Activated T-cell treated with anti-CD3 and anti-CD28 coated beads for 4 hours (primary cell): ENCODE measurements around the gene PDZRN4.
"Not testable (repeated sequence)": the region's sequence is repeated elsewhere in the genome, so short reads cannot be mapped to it uniquely, and the experiment has no call there.

Experiments
- DNase-seq: peaks from one replicate; pipeline ENCODE4 v3.0.0-alpha.2; 2020

PDZRN4 gene

DNA sequence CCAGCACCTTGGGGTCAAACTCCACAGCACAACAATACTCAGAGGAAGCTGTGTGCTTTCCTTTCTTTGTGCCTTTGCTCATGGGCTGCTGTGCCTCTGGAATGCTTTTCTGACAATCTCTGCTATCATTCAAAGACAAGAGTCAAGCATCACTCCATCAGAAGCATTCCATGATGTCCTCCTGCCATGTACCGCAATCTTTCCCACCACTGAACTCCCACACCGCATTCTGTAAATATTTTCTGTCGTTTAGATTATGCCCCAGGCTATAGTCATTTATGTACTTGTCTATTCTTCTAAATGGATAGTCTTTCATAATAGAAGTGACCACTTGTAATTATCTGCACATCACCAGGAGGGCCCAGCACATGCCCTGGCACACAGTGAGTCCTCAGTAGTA, 327.8 kb downstream of the PDZRN4 start:
- no peak for DNase-seq

DNA sequence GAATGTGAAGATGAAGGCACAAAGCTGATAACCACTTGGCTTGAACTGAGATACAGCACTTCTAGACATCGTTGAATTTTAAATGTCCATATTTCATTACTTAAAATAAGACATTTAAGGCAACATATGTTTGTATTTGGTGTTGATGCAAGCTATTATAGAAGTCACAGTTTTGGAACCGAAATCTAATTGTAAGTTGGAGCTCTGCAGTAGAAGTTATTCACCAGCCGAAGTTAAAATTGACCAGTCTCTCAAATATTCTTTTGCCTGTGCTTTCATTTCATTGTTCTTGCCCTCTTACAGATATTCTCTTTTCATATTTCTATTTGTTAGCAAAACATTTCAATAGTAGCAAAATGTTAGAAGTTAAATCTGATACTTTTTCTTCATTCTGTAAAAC, 332.7 kb downstream of the PDZRN4 start:
- DNase-seq, result no peak

DNA sequence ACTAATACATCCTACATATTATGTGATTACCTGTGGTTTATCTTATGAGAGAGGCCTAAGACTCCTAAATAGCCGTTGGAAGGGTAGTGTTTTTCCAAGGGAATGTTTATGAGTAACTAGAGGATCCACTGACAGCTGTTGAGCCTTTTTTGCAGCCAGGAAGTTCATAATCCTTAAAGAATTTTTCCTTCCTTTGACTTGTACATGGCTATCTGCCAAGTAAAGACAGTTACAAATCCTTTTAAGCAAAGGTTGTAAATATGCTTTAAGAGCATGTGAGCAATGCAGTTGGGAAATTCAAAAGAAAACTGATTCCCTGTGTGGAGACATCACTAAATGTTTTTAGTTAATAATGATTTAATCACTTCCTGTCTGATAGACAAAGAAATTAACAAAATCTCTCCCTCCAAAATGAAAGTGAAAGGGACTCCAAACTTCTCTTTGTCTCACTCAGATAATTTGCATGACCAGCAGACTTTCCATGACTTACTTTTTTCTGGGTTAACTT, 333.8 kb downstream of the PDZRN4 start:
- DNase-seq, result no peak

DNA sequence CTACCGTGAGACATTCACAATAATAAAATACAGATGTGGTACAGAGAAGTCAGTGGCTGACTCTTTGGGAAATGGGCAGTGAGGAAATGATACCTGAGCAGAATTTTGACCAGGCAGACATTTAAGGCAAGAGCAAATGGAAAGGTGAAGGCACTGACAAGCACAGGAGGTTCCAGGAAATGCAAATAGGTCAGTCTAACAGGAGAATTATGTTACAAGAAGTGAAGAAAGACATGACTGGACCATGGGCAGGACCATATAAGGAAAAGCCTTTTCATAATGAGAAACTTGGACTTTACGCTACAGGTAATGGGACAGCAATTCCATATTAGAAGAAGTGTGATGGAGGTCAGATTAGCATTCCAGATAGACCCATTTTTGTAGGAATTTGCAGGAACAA, 338.9 kb downstream of the PDZRN4 start:
- no peak for DNase-seq

DNA sequence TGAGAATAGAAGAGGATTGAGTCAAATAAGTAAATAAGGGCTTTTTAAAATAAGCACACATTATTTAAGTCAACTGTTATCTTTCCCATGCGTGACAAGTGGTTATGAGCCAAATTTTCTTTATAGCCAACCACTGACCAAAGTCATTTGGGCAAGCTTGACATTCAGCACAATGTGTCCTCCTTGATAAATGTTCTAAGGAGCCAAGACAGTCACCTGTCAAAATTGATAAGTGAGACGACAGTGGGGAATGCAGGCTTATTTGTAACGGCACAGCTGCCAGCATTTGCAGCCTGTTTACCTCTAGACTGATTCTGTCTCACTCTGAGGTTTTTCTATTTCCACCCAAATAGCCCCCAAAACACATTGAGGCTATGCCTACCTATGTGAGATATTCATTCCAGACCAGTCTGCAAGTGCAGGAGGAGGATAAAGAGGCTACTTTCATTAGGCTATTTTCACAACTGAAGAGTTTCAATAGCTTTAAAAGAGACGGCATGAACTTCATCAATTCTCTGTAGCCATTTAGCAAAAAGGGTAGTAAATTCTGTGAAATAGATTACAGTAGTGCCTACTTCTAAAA, 339.5 kb downstream of the PDZRN4 start:
- no peak for DNase-seq

GRCh38 chr12:41528874-41529273, 340.8 kb downstream of the PDZRN4 start:
- no peak for DNase-seq

DNA sequence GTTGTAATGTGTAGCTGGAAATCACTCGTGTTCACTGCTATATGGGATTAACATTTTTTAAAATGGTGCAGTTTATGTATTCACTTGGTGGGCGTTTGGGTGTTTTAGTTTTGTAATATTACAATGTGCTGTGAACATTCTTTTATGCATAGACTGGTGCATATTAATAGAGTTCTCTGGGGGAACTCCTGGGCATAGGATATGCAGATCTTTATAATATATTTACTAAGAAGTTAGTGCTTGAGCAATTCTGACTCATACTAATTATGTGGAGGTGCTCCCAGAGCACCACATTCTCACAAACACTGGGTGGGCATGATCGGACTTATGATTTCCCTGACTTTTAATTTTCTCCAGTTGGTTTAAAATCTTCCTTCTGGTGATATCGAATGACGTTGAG, 342.3 kb downstream of the PDZRN4 start:
- DNase-seq, result no peak

DNA sequence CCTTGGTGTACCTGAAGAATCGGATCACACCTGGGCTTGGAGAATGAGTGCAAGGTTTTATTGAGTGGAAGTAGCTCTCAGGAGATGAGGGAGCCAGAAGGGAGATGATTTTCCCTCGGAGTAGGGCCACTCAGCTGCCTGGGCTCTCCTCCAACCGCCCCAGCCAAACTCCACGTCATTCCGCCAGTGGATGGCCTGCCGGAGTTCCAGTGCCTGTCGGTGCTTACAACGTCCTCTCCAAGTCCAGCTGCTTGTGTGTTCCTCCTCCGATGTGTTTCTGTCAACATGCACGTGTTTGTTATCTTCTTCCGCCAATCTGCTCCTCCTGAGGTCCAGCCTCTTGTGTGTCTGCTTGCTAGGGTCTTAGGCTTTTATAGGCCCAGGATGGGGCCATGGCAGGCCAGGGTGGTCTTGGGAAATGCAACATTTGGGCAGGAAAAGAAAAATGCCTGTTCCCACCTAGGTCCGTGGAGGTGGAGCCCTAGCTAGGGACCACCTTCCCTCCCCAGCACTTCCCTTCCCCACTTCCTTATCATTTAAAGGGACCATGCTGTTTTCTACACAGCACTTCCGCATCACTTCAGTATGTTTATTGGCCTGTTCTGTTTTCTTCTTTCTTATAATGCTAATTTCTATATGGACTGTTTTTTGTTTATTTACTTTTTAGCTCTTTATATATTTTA, 343.2 kb downstream of the PDZRN4 start:
- DNase-seq, result no peak

- DNase-seq, result no peak
Measured at GRCh38 chr12:41532072-41532471, 344.0 kb downstream of the PDZRN4 start.

- DNase-seq, result no peak
Measured at GRCh38 chr12:41536813-41537490, 348.8 kb downstream of the PDZRN4 start.

DNA sequence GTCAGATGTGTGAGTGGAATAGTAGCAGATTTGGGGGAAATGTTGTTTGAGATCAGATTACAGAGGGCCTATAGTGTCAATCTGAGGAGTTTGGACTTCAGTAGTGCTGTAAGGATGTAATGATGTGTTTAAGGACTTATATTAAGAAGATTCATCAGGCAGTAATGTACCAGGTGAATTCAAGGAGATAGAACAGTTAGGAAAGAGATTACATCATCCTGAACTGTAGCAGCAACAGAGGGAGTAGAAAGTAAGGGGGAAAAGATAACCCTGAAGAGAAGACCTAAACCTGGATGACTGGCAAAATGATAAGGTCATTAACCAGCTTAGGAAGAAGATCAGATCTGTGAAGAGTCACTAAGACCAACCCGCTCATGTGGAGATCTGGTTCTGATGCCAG, 349.4 kb downstream of the PDZRN4 start:
- DNase-seq, result no peak

GRCh38 chr12:41545761-41546160, 357.6 kb downstream of the PDZRN4 start:
- DNase-seq, result no peak

DNA sequence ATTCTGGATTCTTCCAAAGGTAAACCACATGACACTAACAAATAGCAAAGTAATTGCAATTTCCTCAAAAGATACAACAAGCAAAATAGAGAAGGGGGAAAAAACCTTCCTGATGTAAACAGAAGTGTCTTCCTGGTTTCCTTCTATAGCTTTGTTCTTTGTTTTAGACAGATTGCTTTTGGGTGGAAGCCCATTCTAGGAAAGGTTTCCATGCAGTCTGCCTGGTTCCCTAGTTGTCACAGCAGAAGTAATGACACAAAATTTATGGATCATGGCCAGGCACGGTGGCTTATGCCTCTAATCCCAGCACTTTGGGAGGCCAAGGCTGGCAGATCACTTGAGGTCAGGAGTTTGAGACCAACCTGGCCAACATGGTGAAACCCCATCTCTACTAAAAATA, 359.0 kb downstream of the PDZRN4 start:
- DNase-seq, result not testable (repeated sequence)

GRCh38 chr12:41548926-41549325, 360.8 kb downstream of the PDZRN4 start:
- no peak for DNase-seq

GRCh38 chr12:41552588-41552987, 364.5 kb downstream of the PDZRN4 start:
- DNase-seq, result no peak

DNA sequence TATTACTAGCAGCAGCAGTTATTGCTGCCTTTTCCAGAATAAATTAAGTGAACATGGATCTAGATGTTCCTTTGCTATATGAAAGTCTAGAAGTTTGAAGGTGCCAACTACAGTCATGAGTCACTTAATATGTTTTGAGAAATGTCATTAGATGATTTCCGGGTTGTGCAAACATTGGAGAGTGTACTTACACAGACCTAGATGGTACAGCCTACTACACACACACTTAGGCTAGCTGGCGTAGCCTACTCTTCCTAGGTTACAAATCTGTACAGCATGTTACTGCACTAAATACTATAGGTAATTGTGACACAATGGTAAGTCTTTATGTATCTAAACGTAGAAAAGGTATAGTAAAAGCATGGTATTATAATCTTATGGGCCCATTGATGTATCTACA, 368.1 kb downstream of the PDZRN4 start:
- DNase-seq, result no peak

DNA sequence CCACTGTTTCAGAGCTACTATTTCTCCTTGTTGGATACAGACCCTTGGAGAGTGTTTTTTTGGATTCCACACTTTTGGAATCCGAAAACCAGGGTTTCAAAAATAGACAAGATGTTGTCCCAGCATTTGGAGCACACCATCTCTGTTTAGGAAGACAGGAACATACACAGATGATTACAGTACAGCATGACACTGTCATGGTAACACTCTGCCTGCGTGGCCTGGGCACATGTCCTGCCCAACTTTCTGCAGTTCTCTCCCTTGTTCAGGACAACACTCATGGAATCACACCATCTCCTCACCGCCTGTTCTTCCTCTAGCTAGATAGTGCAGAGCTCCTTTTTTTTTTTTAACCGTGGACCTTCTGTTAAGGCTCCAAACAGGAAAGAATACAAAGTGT, 369.2 kb downstream of the PDZRN4 start:
- no peak for DNase-seq

DNA sequence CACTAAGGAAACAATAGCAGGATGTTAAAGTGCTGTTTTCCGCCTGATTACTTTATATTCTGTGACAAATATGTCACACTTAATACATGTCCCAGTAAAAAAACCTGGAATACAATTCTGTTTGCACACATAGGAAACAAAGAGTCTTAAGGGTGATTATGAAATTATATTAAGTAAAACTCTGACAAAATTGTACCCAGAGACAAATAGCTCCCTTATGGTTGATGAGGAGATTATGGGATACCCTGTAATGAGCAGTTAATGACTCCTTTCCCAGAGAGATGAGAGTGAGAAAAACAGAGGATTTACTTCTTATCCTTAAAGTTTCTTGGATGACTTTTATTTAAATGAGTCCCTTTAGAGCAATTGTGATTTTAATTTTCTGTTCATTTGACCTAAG, 370.6 kb downstream of the PDZRN4 start:
- DNase-seq, result no peak

- no peak for DNase-seq
Measured at GRCh38 chr12:41563051-41563450, 374.9 kb downstream of the PDZRN4 start.

- DNase-seq, result no peak
Measured at GRCh38 chr12:41564816-41565215, 376.7 kb downstream of the PDZRN4 start.

DNA sequence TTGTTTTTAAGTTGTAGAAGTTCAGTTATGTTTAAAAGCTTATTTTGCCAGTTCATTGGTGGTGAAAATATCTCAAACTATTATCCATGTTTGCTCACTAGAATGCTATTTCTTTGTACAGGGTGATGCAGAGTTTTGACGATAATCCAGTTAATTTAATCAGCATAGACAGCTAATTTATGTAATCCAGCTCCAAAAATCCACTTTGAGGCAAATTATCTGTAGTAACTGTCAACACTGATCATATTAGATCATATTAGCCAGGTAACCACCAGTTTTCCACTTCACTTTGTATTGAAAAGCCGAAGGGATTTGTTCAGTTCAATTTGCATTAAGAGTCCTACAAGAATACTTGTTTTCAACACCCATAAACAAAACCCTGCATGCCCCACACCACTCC, 378.6 kb downstream of the PDZRN4 start:
- no peak for DNase-seq

DNA sequence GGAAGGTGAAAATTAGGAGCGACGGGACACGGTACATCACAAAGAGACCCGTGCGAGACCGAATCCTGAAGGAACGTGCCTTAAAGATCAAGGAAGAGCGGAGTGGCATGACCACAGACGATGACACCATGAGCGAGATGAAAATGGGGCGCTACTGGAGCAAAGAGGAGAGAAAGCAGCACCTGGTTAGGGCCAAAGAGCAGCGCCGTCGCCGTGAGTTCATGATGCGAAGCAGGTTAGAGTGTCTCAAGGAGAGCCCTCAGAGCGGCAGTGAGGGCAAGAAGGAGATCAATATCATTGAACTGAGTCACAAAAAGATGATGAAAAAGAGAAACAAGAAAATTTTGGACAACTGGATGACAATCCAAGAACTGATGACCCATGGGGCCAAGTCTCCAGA, 385.3 kb downstream of the PDZRN4 start:
- DNase-seq, result no peak

DNA sequence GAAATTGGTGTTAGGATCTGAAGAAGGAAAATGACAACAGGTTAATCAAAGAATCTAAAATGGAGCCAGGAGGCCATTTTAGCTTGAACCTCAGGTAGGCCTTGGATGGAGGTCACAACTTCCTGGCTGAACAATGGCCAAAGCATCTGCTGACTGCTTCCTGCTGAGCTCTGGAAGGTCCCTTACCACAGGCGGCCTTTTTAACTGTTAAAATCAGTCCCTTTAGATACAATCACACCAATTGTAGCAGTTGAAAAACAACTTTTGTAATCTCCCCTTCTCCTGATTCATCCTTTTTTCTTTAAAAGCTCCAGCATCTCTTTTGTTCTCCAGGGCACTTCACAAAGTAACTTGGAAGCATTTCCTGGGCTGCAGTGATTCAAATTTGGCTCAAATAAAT, 388.8 kb downstream of the PDZRN4 start:
- no peak for DNase-seq

DNA sequence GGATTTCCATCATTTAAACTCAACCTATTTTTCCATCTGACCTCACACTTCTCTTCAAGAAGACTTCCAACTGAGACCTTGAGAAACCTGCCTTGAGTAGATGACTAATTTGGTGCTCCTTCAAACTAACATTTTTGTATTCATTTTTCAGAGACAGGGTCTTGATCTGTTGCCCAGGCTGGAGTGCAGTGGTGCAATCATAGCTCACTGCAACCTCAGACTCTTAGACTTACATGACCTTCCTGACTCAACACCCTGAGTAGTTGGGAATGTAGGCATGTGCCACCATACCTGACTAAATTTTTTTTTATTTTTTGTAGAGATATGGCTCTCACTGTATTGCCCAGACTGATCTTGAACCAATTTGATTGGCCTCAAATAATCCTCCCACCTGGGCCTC, 389.9 kb downstream of the PDZRN4 start:
- no peak for DNase-seq
